ENCODE measurements around the gene ADGRE2. TPM values are rescaled to one million over a fixed set of nuclear protein-coding genes. Genes with fewer than 3 reads are reported as not detected.
"Not testable (repeated sequence)": the region's sequence is repeated elsewhere in the genome, so short reads cannot be mapped to it uniquely, and the experiment has no call there.

The ADGRE2 gene
- total RNA-seq, 1 donor from 2014 or later, result 0.93 TPM

GRCh38 chr19:14782626-14783409 lies 4.5 kb upstream of the ADGRE2 start:
- CTCF ChIA-PET, result no interaction called here
- Mint-ChIP-seq H3K4me1 (peaks cover 48% of the 10 kb centered on the region), H3K4me3 (no peak overlapping the region), H3K36me3 (ENCODE audit: low read depth) (no peaks in the 10 kb centered on the region), H3K9me3 (no peaks in the 10 kb centered on the region), H3K27ac (no peak overlapping the region), H3K27me3 (peaks cover 4% of the 10 kb centered on the region)
- TF ChIP-seq CTCF (IDR thresholded peaks at IDR 0.05), result no peak
- ATAC-seq (ENCODE audit: low read depth), result no peak
- intact Hi-C loops (cut with micrococcal nuclease), result no loop called here
- DNase-seq, result no peak
- POLR2A ChIA-PET, result no interaction called here

- intact Hi-C loops (cut with micrococcal nuclease); POLR2A ChIA-PET; CTCF ChIA-PET; H3K9me3 Mint-ChIP-seq; H3K36me3 Mint-ChIP-seq (ENCODE audit: low read depth); H3K4me3 Mint-ChIP-seq; H3K27ac Mint-ChIP-seq; DNase-seq; H3K27me3 Mint-ChIP-seq; ATAC-seq (ENCODE audit: low read depth): not testable (repeated sequence)
- H3K4me1 Mint-ChIP-seq, result peaks cover 46% of the 10 kb centered on the region
Observed at GRCh38 chr19:14781713-14782536, 3.6 kb upstream of the ADGRE2 start.

- POLR2A ChIA-PET; CTCF ChIA-PET; H3K9me3 Mint-ChIP-seq; H3K4me3 Mint-ChIP-seq; H3K36me3 Mint-ChIP-seq (ENCODE audit: low read depth); H3K27me3 Mint-ChIP-seq; DNase-seq; intact Hi-C loops (cut with micrococcal nuclease); H3K27ac Mint-ChIP-seq: not testable (repeated sequence)
- peak; percentile 41 for ATAC-seq (ENCODE audit: low read depth)
- peaks cover 46% of the 10 kb centered on the region for H3K4me1 Mint-ChIP-seq
Observed at GRCh38 chr19:14780622-14781225, 2.4 kb upstream of the ADGRE2 start.

GRCh38 chr19:14779151-14779550 lies 791 bp upstream of the ADGRE2 start:
- CTCF ChIA-PET, result no interaction called here
- H3K27ac Mint-ChIP-seq, result no peak overlapping the region
- H3K27me3 Mint-ChIP-seq, result peaks cover 6% of the 10 kb centered on the region
- POLR2A ChIA-PET, result interaction anchor here (0.6 kb wide), 1 partner anchor 16 kb away, joined by 8 read pairs; no protein-coding TSS in a partner anchor
- H3K9me3 Mint-ChIP-seq, result no peaks in the 10 kb centered on the region
- no peak for TF ChIP-seq CTCF (IDR thresholded peaks at IDR 0.05)
- no peak overlapping the region for H3K4me3 Mint-ChIP-seq
- DNase-seq (no peak), ATAC-seq (ENCODE audit: low read depth) (no peak)
- intact Hi-C loops (cut with micrococcal nuclease), result no loop called here
- peaks cover 34% of the 10 kb centered on the region for H3K4me1 Mint-ChIP-seq
- no peaks in the 10 kb centered on the region for H3K36me3 Mint-ChIP-seq (ENCODE audit: low read depth)

GRCh38 chr19:14777645-14778044 lies 715 bp downstream of the ADGRE2 start:
- POLR2A ChIA-PET, result interaction anchor here (0.7 kb wide), 1 partner anchor 87 kb away, joined by 3 read pairs; no protein-coding TSS in a partner anchor
- CTCF ChIA-PET, result not testable (repeated sequence)

GRCh38 chr19:14775869-14776586 lies 2.3 kb downstream of the ADGRE2 start:
- Mint-ChIP-seq H3K27me3 (peaks cover 13% of the 10 kb centered on the region), H3K27ac (no peak overlapping the region), H3K9me3 (no peaks in the 10 kb centered on the region), H3K4me1 (peaks cover 27% of the 10 kb centered on the region), H3K36me3 (ENCODE audit: low read depth) (no peaks in the 10 kb centered on the region), H3K4me3 (peak overlapping the region; percentile 74)
- POLR2A ChIA-PET, result interaction anchor here (0.6 to 1.3 kb wide), 3 partner anchors 9 to 330 kb away, joined by 4 to 8 read pairs (median 4); no protein-coding TSS in a partner anchor
- CTCF ChIA-PET, result interaction anchor here (0.7 to 1.3 kb wide), 2 partner anchors 10 to 22 kb away, joined by 3 to 4 read pairs; no protein-coding TSS in a partner anchor
- TF ChIP-seq CTCF (IDR thresholded peaks at IDR 0.05), result no peak
- no peak for ATAC-seq (ENCODE audit: low read depth)
- DNase-seq, result no peak
- intact Hi-C loops (cut with micrococcal nuclease), result no loop called here

More at GRCh38 chr19:14777645-14778044, 715 bp downstream of the ADGRE2 start:
- intact Hi-C loops (cut with micrococcal nuclease); DNase-seq; H3K9me3 Mint-ChIP-seq; H3K27ac Mint-ChIP-seq; H3K36me3 Mint-ChIP-seq (ENCODE audit: low read depth); ATAC-seq (ENCODE audit: low read depth): not testable (repeated sequence)
- peak overlapping the region; percentile 19 for H3K4me3 Mint-ChIP-seq
- peaks cover 23% of the 10 kb centered on the region for H3K4me1 Mint-ChIP-seq
- H3K27me3 Mint-ChIP-seq, result peaks cover 13% of the 10 kb centered on the region

- POLR2A ChIA-PET, result interaction anchor here (0.6 kb wide), 1 partner anchor 199 kb away, joined by 4 read pairs; no protein-coding TSS in a partner anchor
- CTCF ChIA-PET, result interaction anchor here (0.7 kb wide), 1 partner anchor 21 kb away, joined by 3 read pairs; no protein-coding TSS in a partner anchor
- peaks cover 23% of the 10 kb centered on the region for H3K4me1 Mint-ChIP-seq
- ATAC-seq (ENCODE audit: low read depth); H3K36me3 Mint-ChIP-seq (ENCODE audit: low read depth); DNase-seq; intact Hi-C loops (cut with micrococcal nuclease); H3K27ac Mint-ChIP-seq; H3K9me3 Mint-ChIP-seq: not testable (repeated sequence)
- H3K4me3 Mint-ChIP-seq, result peak overlapping the region; percentile 24
- H3K27me3 Mint-ChIP-seq, result peaks cover 13% of the 10 kb centered on the region
Observed at GRCh38 chr19:14775326-14775725, 3.0 kb downstream of the ADGRE2 start.

Measured in activated B cell treated with CpG ODN at 0.5 μM for 24 hours (primary cell).